ENCODE measurements around the gene WNT4. TPM values are rescaled to one million over a fixed set of nuclear protein-coding genes. Genes with fewer than 3 reads are reported as not detected.

WNT4 gene
- total and polyA plus RNA-seq, 2 of the 8 experiments (the other 6 are each of a cell fraction or from before 2014, with no cell fraction given): 1.3 to 6.6 TPM

DNA sequence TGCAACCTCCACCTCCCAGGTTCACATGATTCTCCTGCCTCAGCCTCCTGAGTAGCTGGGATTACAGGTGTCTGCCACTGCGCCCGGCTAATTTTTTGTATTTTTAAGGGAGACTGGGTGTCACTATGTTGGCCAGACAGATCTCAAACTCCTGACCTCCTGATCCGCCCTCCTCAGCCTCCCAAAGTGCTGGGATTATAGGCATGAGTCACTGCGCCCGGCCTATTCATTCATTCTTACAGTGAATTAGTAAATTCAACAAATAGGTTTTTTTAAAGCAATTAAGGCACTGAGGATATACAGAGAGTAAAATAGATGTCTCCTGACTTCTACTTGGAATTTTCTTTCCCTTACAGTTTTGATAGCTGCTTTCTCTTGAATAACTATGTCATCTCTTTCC, 46.9 kb downstream of the WNT4 start (continued):
- TF ChIP-seq HDAC2 (IDR thresholded peaks at IDR 0.05; ENCODE audit: borderline replicate concordance in 1 of 2, low read depth in 2 of 2, low read length in 2 of 2): no peak
